ENCODE data around the gene FADS3. TPM values are rescaled to one million over a fixed set of nuclear protein-coding genes. Genes with fewer than 3 reads are reported as not detected.
A peak's percentile ranks its signal among the peaks of the same experiment; 100 is the strongest.

FADS3 gene
- total RNA-seq, 1 experiment from 2014 or later, result 22.6 TPM

- ChIA-PET POLR2A (interaction anchor here (0.6 kb wide), 1 partner anchor 66 kb away, joined by 3 read pairs; no protein-coding TSS in a partner anchor), CTCF (interaction anchor here (0.5 kb wide), 1 partner anchor 110 kb away, joined by 3 read pairs; no protein-coding TSS in a partner anchor)
- Histone ChIP-seq H3K27ac (ENCODE audit: low read length) (no peak overlapping the region), H3K36me3 (ENCODE audit: control insufficient read depth, insufficient read depth, low read length) (no peaks in the 10 kb centered on the region; the same call in 1 of the 2 replicates), H3K4me3 (ENCODE audit: low read depth in 2 of 2, low read length in 2 of 2) (no peak overlapping the region), H3K4me1 (ENCODE audit: control insufficient read depth, insufficient read depth, low read length) (no peaks in the 10 kb centered on the region; the same call in 1 of the 2 replicates), H3K27me3 (ENCODE audit: control insufficient read depth, insufficient read depth, low read length) (no peaks in the 10 kb centered on the region), H3K9me3 (ENCODE audit: control insufficient read depth, insufficient read depth, low read depth, low read length) (no peaks in the 10 kb centered on the region)
- no TSS peak for BruUV-seq (replicated peaks)
- no peak for TF ChIP-seq CTCF (IDR thresholded peaks at IDR 0.05)
- TF ChIP-seq, protein P1, sequence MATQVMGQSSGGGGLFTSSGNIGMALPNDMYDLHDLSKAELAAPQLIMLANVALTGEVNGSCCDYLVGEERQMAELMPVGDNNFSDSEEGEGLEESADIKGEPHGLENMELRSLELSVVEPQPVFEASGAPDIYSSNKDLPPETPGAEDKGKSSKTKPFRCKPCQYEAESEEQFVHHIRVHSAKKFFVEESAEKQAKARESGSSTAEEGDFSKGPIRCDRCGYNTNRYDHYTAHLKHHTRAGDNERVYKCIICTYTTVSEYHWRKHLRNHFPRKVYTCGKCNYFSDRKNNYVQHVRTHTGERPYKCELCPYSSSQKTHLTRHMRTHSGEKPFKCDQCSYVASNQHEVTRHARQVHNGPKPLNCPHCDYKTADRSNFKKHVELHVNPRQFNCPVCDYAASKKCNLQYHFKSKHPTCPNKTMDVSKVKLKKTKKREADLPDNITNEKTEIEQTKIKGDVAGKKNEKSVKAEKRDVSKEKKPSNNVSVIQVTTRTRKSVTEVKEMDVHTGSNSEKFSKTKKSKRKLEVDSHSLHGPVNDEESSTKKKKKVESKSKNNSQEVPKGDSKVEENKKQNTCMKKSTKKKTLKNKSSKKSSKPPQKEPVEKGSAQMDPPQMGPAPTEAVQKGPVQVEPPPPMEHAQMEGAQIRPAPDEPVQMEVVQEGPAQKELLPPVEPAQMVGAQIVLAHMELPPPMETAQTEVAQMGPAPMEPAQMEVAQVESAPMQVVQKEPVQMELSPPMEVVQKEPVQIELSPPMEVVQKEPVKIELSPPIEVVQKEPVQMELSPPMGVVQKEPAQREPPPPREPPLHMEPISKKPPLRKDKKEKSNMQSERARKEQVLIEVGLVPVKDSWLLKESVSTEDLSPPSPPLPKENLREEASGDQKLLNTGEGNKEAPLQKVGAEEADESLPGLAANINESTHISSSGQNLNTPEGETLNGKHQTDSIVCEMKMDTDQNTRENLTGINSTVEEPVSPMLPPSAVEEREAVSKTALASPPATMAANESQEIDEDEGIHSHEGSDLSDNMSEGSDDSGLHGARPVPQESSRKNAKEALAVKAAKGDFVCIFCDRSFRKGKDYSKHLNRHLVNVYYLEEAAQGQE (IDR thresholded peaks at IDR 0.05; ENCODE audit: insufficient read depth in 1 of 2, low read depth in 2 of 2, low read length in 1 of 2), result no peak
- TF ChIP-seq SIN3A (IDR thresholded peaks at IDR 0.05; ENCODE audit: borderline replicate concordance, insufficient read depth, low read depth, low read length), result no peak
- TF ChIP-seq POLR2AphosphoS5 (IDR thresholded peaks at IDR 0.05; ENCODE audit: low read depth, low read length), result no peak
- TF ChIP-seq TCF7L2 (IDR thresholded peaks at IDR 0.05; ENCODE audit: low read depth, low read length), result no peak
- ATAC-seq, result peak; percentile 35; the same call in 1 of the 2 replicates
- in situ Hi-C loops (cut with HindIII; ENCODE audit: low pct_unique_long_range_greater_than_20kb, low sequenced_read_pairs), result no loop called here
- intact Hi-C loops (cut with micrococcal nuclease; ENCODE audit: unreplicated experiment), result no loop called here
- no peak for DNase-seq (ENCODE audit: low read depth, low spot score)
These were observed 28.4 kb downstream of the FADS3 start for GRCh38 chr11:61862714-61863547.

DNA sequence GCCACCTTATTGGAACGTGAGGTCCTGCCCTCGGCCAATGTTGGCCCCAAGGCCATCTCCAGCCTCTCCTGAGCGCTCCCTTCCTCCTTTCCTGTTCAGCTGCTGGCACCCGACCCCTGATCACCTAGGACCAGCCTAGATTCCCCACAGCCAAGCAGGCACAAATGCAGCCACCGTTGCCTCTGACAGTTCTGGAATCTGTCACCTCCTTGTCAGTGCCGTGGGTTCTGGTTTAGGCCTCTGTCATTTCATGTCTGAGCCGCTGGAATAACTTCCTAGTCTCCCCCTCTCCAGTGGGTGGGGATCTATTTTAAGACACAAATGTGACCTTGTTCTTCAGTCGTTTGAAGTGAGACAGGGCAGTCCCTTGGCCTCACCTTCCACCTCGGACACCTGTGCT lies 29.7 kb downstream of the FADS3 start:
- intact Hi-C loops (cut with micrococcal nuclease; ENCODE audit: unreplicated experiment), result no loop called here
- DNase-seq (ENCODE audit: low read depth, low spot score), result no peak
- POLR2A ChIA-PET, result no interaction called here
- H3K27ac ChIP-seq (ENCODE audit: low read length), result no peak overlapping the region; the same call in 1 of the 2 replicates
- no peaks in the 10 kb centered on the region; the same call in 1 of the 2 replicates for H3K36me3 ChIP-seq (ENCODE audit: control insufficient read depth, insufficient read depth, low read length)
- H3K9me3 ChIP-seq (ENCODE audit: control insufficient read depth, insufficient read depth, low read depth, low read length), result no peaks in the 10 kb centered on the region
- H3K4me3 ChIP-seq (ENCODE audit: low read depth in 2 of 2, low read length in 2 of 2), result no peak overlapping the region
- no TSS peak for BruUV-seq (replicated peaks)
- H3K4me1 ChIP-seq (ENCODE audit: control insufficient read depth, insufficient read depth, low read length), result no peaks in the 10 kb centered on the region; the same call in 1 of the 2 replicates
- no peaks in the 10 kb centered on the region for H3K27me3 ChIP-seq (ENCODE audit: control insufficient read depth, insufficient read depth, low read length)
- no peak for TF ChIP-seq POLR2AphosphoS5 (IDR thresholded peaks at IDR 0.05; ENCODE audit: low read depth, low read length)
- TF ChIP-seq, protein P1 (IDR thresholded peaks at IDR 0.05; ENCODE audit: insufficient read depth in 1 of 2, low read depth in 2 of 2, low read length in 1 of 2), result no peak
- TF ChIP-seq SIN3A (IDR thresholded peaks at IDR 0.05; ENCODE audit: borderline replicate concordance, insufficient read depth, low read depth, low read length), result no peak
- no peak for TF ChIP-seq CTCF (IDR thresholded peaks at IDR 0.05)
- no peak for TF ChIP-seq TCF7L2 (IDR thresholded peaks at IDR 0.05; ENCODE audit: low read depth, low read length)
- in situ Hi-C loops (cut with HindIII; ENCODE audit: low pct_unique_long_range_greater_than_20kb, low sequenced_read_pairs), result no loop called here
- ATAC-seq, result no peak
- CTCF ChIA-PET, result no interaction called here

Measured in Panc1 (cell line).